ENCODE data around the gene BRINP3. TPM values are rescaled to one million over a fixed set of nuclear protein-coding genes. Genes with fewer than 3 reads are reported as not detected.
A peak's percentile ranks its signal among the peaks of the same experiment; 100 is the strongest.

BRINP3 gene
- total and polyA plus RNA-seq, 4 donors, result 24.4 to 86.6 (median 64.1) TPM

DNA sequence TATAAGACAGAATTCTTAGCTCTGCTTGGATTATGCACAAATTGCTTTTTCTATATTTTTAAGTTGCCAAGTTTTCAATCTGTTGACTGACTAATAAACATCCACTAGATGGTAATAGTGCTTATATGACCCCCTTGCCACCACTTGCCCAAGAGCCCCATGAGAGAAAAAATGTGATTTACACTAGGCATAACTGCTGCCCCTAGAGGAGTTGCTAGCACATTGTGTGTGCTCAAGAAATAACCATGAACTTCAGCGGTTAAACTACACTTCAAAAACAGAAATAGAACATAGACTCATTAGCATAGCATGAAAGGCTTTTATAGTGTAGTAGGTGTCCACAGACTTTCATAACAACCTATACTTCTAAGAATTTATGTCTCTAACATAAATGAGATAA, 61.4 kb downstream of the BRINP3 start:
- no CpG with 5 or more reads among the region's 1 CpG for WGBS (ENCODE audit: insufficient coverage)
- Histone ChIP-seq H3K9me3 (ENCODE audit: control insufficient read depth, insufficient read depth, low read length) (no peaks in the 10 kb centered on the region), H3K27me3 (ENCODE audit: control insufficient read depth, insufficient read depth, low read length) (no peaks in the 10 kb centered on the region), H3K4me3 (ENCODE audit: low read depth, low read length) (no peak overlapping the region), H3K4me1 (ENCODE audit: control insufficient read depth, insufficient read depth, low read length) (no peaks in the 10 kb centered on the region), H3K36me3 (ENCODE audit: control insufficient read depth, insufficient read depth, low read length) (no peaks in the 10 kb centered on the region), H3K27ac (ENCODE audit: low read depth, low read length) (no peak overlapping the region)
- DNase-seq (ENCODE audit: low read depth in 4 of 6, low spot score in 6 of 6), result peak in 1 of 6 donors; percentile 16

- no peak overlapping the region for H3K27ac ChIP-seq (ENCODE audit: low read depth, low read length)
- H3K9me3 ChIP-seq (ENCODE audit: control insufficient read depth, insufficient read depth, low read length), result no peaks in the 10 kb centered on the region
- no peak overlapping the region for H3K4me3 ChIP-seq (ENCODE audit: low read depth, low read length)
- DNase-seq (ENCODE audit: low read depth in 4 of 6, low spot score in 6 of 6), result no peak
- H3K4me1 ChIP-seq (ENCODE audit: control insufficient read depth, insufficient read depth, low read length), result no peaks in the 10 kb centered on the region
- H3K27me3 ChIP-seq (ENCODE audit: control insufficient read depth, insufficient read depth, low read length), result no peaks in the 10 kb centered on the region
- no peaks in the 10 kb centered on the region for H3K36me3 ChIP-seq (ENCODE audit: control insufficient read depth, insufficient read depth, low read length)
- no CpG with 5 or more reads among the region's 3 CpGs for WGBS (ENCODE audit: insufficient coverage)
Measured at GRCh38 chr1:190413142-190413541, 64.5 kb downstream of the BRINP3 start.

GRCh38 chr1:190403402-190403801, 74.3 kb downstream of the BRINP3 start:
- DNase-seq (ENCODE audit: low read depth in 4 of 6, low spot score in 6 of 6), result no peak
- Histone ChIP-seq H3K4me1 (ENCODE audit: control insufficient read depth, insufficient read depth, low read length) (no peaks in the 10 kb centered on the region), H3K27me3 (ENCODE audit: control insufficient read depth, insufficient read depth, low read length) (no peaks in the 10 kb centered on the region), H3K27ac (ENCODE audit: low read depth, low read length) (no peak overlapping the region), H3K4me3 (ENCODE audit: low read depth, low read length) (no peak overlapping the region), H3K9me3 (ENCODE audit: control insufficient read depth, insufficient read depth, low read length) (no peaks in the 10 kb centered on the region), H3K36me3 (ENCODE audit: control insufficient read depth, insufficient read depth, low read length) (no peaks in the 10 kb centered on the region)
- WGBS (ENCODE audit: insufficient coverage), result no CpG with 5 or more reads among the region's 3 CpGs

DNA sequence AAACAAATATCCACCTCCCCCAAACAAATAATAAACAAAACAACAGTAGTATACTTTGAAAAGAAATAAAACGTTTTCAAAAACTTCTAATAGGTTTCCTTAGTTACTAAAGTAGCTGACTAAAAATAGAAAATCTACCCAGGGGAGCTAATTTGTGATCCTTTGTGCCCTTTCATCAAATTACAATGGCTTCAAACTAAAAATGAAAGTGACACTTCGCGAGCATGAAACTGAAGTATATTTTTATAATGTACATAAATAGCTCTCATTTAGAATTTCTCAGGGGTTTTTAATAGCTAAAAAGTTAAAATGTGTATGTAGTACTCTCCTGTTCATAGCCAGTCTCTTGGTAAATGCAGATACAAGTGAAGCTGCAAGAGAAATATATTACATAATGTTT, 78.4 kb downstream of the BRINP3 start:
- Histone ChIP-seq H3K4me1 (ENCODE audit: control insufficient read depth, insufficient read depth, low read length) (no peaks in the 10 kb centered on the region), H3K9me3 (ENCODE audit: control insufficient read depth, insufficient read depth, low read length) (no peaks in the 10 kb centered on the region), H3K27me3 (ENCODE audit: control insufficient read depth, insufficient read depth, low read length) (no peaks in the 10 kb centered on the region), H3K36me3 (ENCODE audit: control insufficient read depth, insufficient read depth, low read length) (no peaks in the 10 kb centered on the region), H3K27ac (ENCODE audit: low read depth, low read length) (no peak overlapping the region), H3K4me3 (ENCODE audit: low read depth, low read length) (no peak overlapping the region)
- no CpG with 5 or more reads among the region's 3 CpGs for WGBS (ENCODE audit: insufficient coverage)
- DNase-seq (ENCODE audit: low read depth in 4 of 6, low spot score in 6 of 6), result no peak

DNA sequence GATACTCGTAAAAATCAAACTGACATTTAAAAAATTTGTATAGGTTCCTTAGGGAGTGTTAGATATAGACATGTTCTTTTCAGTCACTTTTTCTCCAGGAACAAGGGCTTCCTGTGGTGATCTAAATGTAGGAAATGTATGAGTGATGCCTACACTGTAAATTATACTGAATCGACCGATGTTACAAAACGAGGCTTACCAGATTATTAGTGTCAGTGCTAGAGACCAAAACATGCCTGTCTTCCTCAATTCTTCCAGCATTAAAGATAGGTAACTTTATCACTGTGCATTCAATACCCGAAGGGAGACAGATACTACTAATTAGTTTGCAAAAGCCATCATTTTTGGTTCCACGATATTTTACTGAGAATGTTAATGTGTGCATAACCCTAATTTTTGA, 86.1 kb downstream of the BRINP3 start:
- Histone ChIP-seq H3K4me3 (ENCODE audit: low read depth, low read length) (no peak overlapping the region), H3K9me3 (ENCODE audit: control insufficient read depth, insufficient read depth, low read length) (no peaks in the 10 kb centered on the region), H3K27ac (ENCODE audit: low read depth, low read length) (no peak overlapping the region), H3K4me1 (ENCODE audit: control insufficient read depth, insufficient read depth, low read length) (no peaks in the 10 kb centered on the region), H3K36me3 (ENCODE audit: control insufficient read depth, insufficient read depth, low read length) (no peaks in the 10 kb centered on the region), H3K27me3 (ENCODE audit: control insufficient read depth, insufficient read depth, low read length) (no peaks in the 10 kb centered on the region)
- no peak for DNase-seq (ENCODE audit: low read depth in 4 of 6, low spot score in 6 of 6)
- WGBS (ENCODE audit: insufficient coverage), result no CpG with 5 or more reads among the region's 6 CpGs

- no peaks in the 10 kb centered on the region for H3K9me3 ChIP-seq (ENCODE audit: control insufficient read depth, insufficient read depth, low read length)
- no peak overlapping the region for H3K4me3 ChIP-seq (ENCODE audit: low read depth, low read length)
- H3K4me1 ChIP-seq (ENCODE audit: control insufficient read depth, insufficient read depth, low read length), result no peaks in the 10 kb centered on the region
- no peak for DNase-seq (ENCODE audit: low read depth in 4 of 6, low spot score in 6 of 6)
- H3K27ac ChIP-seq (ENCODE audit: low read depth, low read length), result no peak overlapping the region
- no peaks in the 10 kb centered on the region for H3K27me3 ChIP-seq (ENCODE audit: control insufficient read depth, insufficient read depth, low read length)
- no CpG with 5 or more reads among the region's 2 CpGs for WGBS (ENCODE audit: insufficient coverage)
- no peaks in the 10 kb centered on the region for H3K36me3 ChIP-seq (ENCODE audit: control insufficient read depth, insufficient read depth, low read length)
Measured at GRCh38 chr1:190377991-190378390, 99.7 kb downstream of the BRINP3 start.

DNA sequence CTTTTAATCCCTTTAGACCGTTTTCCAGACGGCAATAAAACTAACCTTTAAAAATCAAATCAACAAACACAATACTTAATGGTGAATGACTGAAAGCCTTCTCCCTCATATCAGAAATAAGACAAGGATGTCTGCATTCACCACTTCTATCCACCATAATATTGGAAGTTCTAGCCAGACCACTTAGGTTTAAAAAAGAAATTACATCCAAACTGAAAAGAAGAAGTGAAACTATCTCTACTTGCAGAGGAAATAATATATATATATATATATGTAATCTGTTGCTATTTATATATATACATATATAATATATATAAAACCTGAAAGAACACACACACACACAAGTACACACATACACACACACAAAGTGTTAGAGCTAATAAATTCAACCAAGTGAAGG, 100.4 kb downstream of the BRINP3 start:
- Histone ChIP-seq H3K4me3 (ENCODE audit: low read depth, low read length) (no peak overlapping the region), H3K27me3 (ENCODE audit: control insufficient read depth, insufficient read depth, low read length) (no peaks in the 10 kb centered on the region), H3K9me3 (ENCODE audit: control insufficient read depth, insufficient read depth, low read length) (no peaks in the 10 kb centered on the region), H3K27ac (ENCODE audit: low read depth, low read length) (no peak overlapping the region), H3K4me1 (ENCODE audit: control insufficient read depth, insufficient read depth, low read length) (no peaks in the 10 kb centered on the region), H3K36me3 (ENCODE audit: control insufficient read depth, insufficient read depth, low read length) (no peaks in the 10 kb centered on the region)
- DNase-seq (ENCODE audit: low read depth in 4 of 6, low spot score in 6 of 6), result no peak
- no CpG with 5 or more reads among the region's 2 CpGs for WGBS (ENCODE audit: insufficient coverage)

DNA sequence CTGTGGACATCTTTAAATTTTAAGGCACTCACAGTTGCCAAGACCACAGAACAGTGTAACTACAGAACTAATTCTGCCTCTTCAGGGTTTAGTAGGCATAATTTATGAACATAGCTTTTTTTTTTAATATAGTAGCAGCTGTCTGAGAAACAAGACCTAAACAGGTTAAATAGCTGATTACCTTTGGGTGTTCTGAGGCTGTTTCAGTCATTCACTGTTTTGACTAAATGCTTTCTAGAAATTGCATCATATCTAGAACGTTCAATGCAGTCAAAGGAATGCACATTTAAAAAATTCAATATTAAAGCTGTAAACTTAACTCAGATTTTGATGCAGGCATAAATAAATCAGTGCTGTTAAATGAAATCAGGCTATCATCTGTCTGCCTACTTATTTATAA, 101.6 kb downstream of the BRINP3 start:
- no peaks in the 10 kb centered on the region for H3K9me3 ChIP-seq (ENCODE audit: control insufficient read depth, insufficient read depth, low read length)
- H3K4me3 ChIP-seq (ENCODE audit: low read depth, low read length), result no peak overlapping the region
- no CpG with 5 or more reads among the region's 1 CpG for WGBS (ENCODE audit: insufficient coverage)
- H3K36me3 ChIP-seq (ENCODE audit: control insufficient read depth, insufficient read depth, low read length), result no peaks in the 10 kb centered on the region
- DNase-seq (ENCODE audit: low read depth in 4 of 6, low spot score in 6 of 6), result no peak
- H3K27me3 ChIP-seq (ENCODE audit: control insufficient read depth, insufficient read depth, low read length), result no peaks in the 10 kb centered on the region
- no peak overlapping the region for H3K27ac ChIP-seq (ENCODE audit: low read depth, low read length)
- no peaks in the 10 kb centered on the region for H3K4me1 ChIP-seq (ENCODE audit: control insufficient read depth, insufficient read depth, low read length)

DNA sequence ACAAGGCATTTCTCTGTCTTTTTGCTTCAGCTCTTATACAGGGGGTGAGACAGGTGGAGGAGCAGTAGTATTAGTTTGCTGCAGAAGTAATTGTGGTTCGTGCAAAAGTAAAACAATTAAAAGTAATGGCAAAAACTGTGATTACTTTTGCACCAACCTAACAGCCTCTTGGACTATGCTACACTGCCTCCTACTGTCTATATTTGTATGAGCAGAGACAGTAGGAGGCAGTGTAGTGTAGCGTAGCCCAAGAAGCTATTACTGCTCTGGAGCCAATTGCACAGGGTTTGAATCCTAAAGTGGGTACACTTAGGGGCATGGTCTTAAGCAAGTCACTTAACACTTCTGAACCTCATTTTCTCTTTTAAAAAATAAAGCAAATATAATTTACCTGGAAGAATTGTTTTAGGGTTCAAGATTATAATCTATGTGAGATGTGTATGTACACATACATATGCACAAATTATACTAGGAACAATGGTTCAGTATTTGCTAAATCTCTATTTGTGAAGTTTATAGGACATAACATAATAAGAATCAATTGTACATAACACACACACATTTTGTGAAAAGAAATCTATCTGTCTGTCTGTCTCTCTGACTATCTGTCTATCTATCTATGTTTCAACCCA, 103.8 kb downstream of the BRINP3 start:
- Histone ChIP-seq H3K36me3 (ENCODE audit: control insufficient read depth, insufficient read depth, low read length) (no peaks in the 10 kb centered on the region), H3K9me3 (ENCODE audit: control insufficient read depth, insufficient read depth, low read length) (no peaks in the 10 kb centered on the region), H3K4me1 (ENCODE audit: control insufficient read depth, insufficient read depth, low read length) (no peaks in the 10 kb centered on the region), H3K27ac (ENCODE audit: low read depth, low read length) (no peak overlapping the region), H3K27me3 (ENCODE audit: control insufficient read depth, insufficient read depth, low read length) (no peaks in the 10 kb centered on the region), H3K4me3 (ENCODE audit: low read depth, low read length) (no peak overlapping the region)
- WGBS (ENCODE audit: insufficient coverage), result no CpG with 5 or more reads among the region's 2 CpGs
- no peak for DNase-seq (ENCODE audit: low read depth in 4 of 6, low spot score in 6 of 6)

GRCh38 chr1:190367200-190367599, 110.5 kb downstream of the BRINP3 start:
- no peaks in the 10 kb centered on the region for H3K36me3 ChIP-seq (ENCODE audit: control insufficient read depth, insufficient read depth, low read length)
- no peak for DNase-seq (ENCODE audit: low read depth in 4 of 6, low spot score in 6 of 6)
- H3K4me1 ChIP-seq (ENCODE audit: control insufficient read depth, insufficient read depth, low read length), result no peaks in the 10 kb centered on the region
- H3K4me3 ChIP-seq (ENCODE audit: low read depth, low read length), result no peak overlapping the region
- no peak overlapping the region for H3K27ac ChIP-seq (ENCODE audit: low read depth, low read length)
- H3K9me3 ChIP-seq (ENCODE audit: control insufficient read depth, insufficient read depth, low read length), result peaks cover 9% of the 10 kb centered on the region
- WGBS (ENCODE audit: insufficient coverage), result 100% methylated on average over 2 of the region's 4 CpGs
- H3K27me3 ChIP-seq (ENCODE audit: control insufficient read depth, insufficient read depth, low read length), result no peaks in the 10 kb centered on the region

Data from spinal cord (tissue), 10 donors.